Right atrium auricular region (tissue), 2 donors: ENCODE data around the gene JSRP1. TPM values are rescaled to one million over a fixed set of nuclear protein-coding genes. Genes with fewer than 3 reads are reported as not detected.

Experiments
- DNase-seq: peaks from one replicate; pipeline ENCODE4 v3.0.0-alpha.2; 2019; ENCODE audit warnings: low spot score
- H3K27ac ChIP-seq, 2 donors: fragments of 200-600 bp; sonication (generic); 1 replicate in 1 of 2; 2 replicates in 1 of 2; pipeline ENCODE4 v1.5.1; 2016 to 2019
- H3K27me3 ChIP-seq, 2 donors: fragments of 200-600 bp; sonication (generic); one replicate each; pipeline versions ENCODE4 v1.5.1 to v1.6.0; 2017 to 2019
- H3K36me3 ChIP-seq: fragments of 200-600 bp; sonication (generic); one replicate; pipeline ENCODE4 v1.5.1; 2016
- H3K4me1 ChIP-seq, 2 donors: fragments of 200-600 bp; sonication (generic); one replicate each; pipeline versions ENCODE4 v1.5.1 to v1.6.0; 2017 to 2019
- H3K4me3 ChIP-seq, 2 donors: fragments of 200-600 bp; sonication (generic); 1 replicate in 1 of 2; 2 replicates in 1 of 2; pipeline ENCODE4 v1.5.1; 2017 to 2019; ENCODE audit warnings: mild to moderate bottlenecking in 1 of 2, moderate library complexity in 1 of 2
- H3K9me3 ChIP-seq, 2 donors: fragments of 200-600 bp; sonication (generic); one replicate each; pipeline ENCODE4 v1.5.1; 2019
- CTCF ChIP-seq, 2 donors: fragments of 200-600 bp; sonication (generic); IDR thresholded peaks; one replicate each; pipeline ENCODE4 v1.5.1; 2019; ENCODE audit warnings: antibody characterized with exemption in 2 of 2
- total RNA-seq, 2 donors: library from RNA; depleted of rRNA; stranded (reverse); fragments of >200 nt; gene quantifications; one replicate each; pipeline ENCODE4 v1.1.0, GENCODE V29; 2016

Gene JSRP1
- total RNA-seq, 2 donors from 2014 or later = 0.39 TPM; not detected in 1

DNA sequence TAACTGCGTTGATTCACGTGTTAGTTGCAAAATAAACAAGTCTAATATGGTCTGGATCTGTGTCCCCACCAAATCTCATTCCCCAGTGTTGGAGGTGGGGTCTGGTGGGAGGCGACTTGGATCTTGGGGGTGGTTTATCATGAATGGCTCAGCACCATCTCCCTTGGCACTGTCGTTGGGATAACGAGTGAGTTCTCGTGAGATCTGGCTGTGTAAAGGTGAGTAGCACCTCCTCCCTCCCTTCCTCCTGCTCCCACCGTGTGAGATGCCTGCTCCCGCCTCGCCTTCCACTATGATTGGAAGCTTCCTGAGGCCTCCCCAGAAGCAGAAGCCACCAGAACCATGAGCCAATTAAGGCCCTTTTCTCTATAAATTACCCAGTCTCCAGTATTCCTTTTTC, 20.9 kb upstream of the JSRP1 start:
- no peak for DNase-seq
- no peak overlapping the region for H3K4me3 ChIP-seq
- H3K27me3 ChIP-seq = no peaks in the 10 kb centered on the region
- peaks cover 21% of the 10 kb centered on the region for H3K36me3 ChIP-seq
- H3K4me1 ChIP-seq = peaks cover 0 to 50% of the 10 kb centered on the region in 2 donors
- TF ChIP-seq CTCF (IDR thresholded peaks at IDR 0.05) = no peak
- H3K27ac ChIP-seq = no peak overlapping the region
- H3K9me3 ChIP-seq = no peaks in the 10 kb centered on the region

DNA sequence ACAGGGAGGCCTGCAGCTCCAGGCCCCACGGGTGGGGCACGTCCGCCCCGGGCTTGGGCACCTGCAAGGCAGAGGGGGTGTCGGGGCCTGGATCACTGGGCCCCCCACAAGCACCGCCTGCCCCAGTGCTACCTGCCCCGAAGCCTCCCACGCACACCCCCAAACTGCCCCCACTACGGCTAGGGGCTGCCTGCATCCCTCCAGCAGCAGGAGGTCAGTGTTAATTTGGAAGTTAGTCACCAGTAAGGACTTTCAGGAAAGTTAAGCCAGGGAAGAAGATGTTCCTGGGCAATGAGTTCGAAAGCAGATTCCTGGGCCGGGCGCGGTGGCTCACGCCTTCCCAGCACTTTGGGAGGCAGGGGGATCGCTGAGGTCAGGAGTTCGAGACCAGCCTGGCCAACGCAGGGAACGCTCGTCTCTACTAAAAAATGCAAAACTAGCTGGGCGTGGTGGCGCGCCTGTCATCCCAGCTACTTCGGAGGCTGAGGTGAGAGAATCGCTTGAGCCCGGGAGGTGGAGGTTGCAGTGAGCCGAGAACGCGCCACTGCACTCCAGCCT, 20.3 kb upstream of the JSRP1 start:
- Histone ChIP-seq H3K36me3 (peaks cover 28% of the 10 kb centered on the region), H3K9me3 (no peaks in the 10 kb centered on the region), H3K4me1 (peaks cover 0 to 50% of the 10 kb centered on the region in 2 donors), H3K4me3 (no peak overlapping the region), H3K27me3 (no peaks in the 10 kb centered on the region), H3K27ac (no peak overlapping the region)
- DNase-seq = no peak
- no peak for TF ChIP-seq CTCF (IDR thresholded peaks at IDR 0.05)

- Histone ChIP-seq H3K4me3 (no peak overlapping the region), H3K27ac (peak overlapping the region in 1 of 2 donors; percentile 32), H3K9me3 (no peaks in the 10 kb centered on the region), H3K27me3 (no peaks in the 10 kb centered on the region), H3K4me1 (peaks cover 0 to 55% of the 10 kb centered on the region in 2 donors), H3K36me3 (peaks cover 31% of the 10 kb centered on the region)
- DNase-seq = no peak
- no peak for TF ChIP-seq CTCF (IDR thresholded peaks at IDR 0.05)
Observed at GRCh38 chr19:2275588-2276428, 19.6 kb upstream of the JSRP1 start.

- peak; percentile 77 for DNase-seq
- TF ChIP-seq CTCF (IDR thresholded peaks at IDR 0.05) = peak; percentile 32 to 66
- peak overlapping the region in 1 of 2 donors; percentile 32 for H3K27ac ChIP-seq
Observed at GRCh38 chr19:2274931-2275535, 18.8 kb upstream of the JSRP1 start.

GRCh38 chr19:2274185-2274711, 18.0 kb upstream of the JSRP1 start:
- no peak for TF ChIP-seq CTCF (IDR thresholded peaks at IDR 0.05)
- peaks cover 0 to 55% of the 10 kb centered on the region in 2 donors for H3K4me1 ChIP-seq
- no peak overlapping the region for H3K4me3 ChIP-seq
- H3K27ac ChIP-seq = peak overlapping the region; percentile 71 to 100
- peaks cover 38% of the 10 kb centered on the region for H3K36me3 ChIP-seq
- no peaks in the 10 kb centered on the region for H3K9me3 ChIP-seq
- H3K27me3 ChIP-seq = no peaks in the 10 kb centered on the region
- no peak for DNase-seq

More at GRCh38 chr19:2274931-2275535, 18.8 kb upstream of the JSRP1 start:
- no peaks in the 10 kb centered on the region for H3K9me3 ChIP-seq
- H3K36me3 ChIP-seq = peaks cover 35% of the 10 kb centered on the region
- no peak overlapping the region for H3K4me3 ChIP-seq
- H3K27me3 ChIP-seq = no peaks in the 10 kb centered on the region
- peaks cover 0 to 55% of the 10 kb centered on the region in 2 donors for H3K4me1 ChIP-seq
